ENCODE results near the gene MOSMO. TPM values are rescaled to one million over a fixed set of nuclear protein-coding genes. Genes with fewer than 3 reads are reported as not detected.

MOSMO gene
- total and polyA plus RNA-seq, 2 of the 13 experiments (the other 11 are each of a cell fraction or from before 2014, with no cell fraction given), result 26.7 to 32.6 TPM

DNA sequence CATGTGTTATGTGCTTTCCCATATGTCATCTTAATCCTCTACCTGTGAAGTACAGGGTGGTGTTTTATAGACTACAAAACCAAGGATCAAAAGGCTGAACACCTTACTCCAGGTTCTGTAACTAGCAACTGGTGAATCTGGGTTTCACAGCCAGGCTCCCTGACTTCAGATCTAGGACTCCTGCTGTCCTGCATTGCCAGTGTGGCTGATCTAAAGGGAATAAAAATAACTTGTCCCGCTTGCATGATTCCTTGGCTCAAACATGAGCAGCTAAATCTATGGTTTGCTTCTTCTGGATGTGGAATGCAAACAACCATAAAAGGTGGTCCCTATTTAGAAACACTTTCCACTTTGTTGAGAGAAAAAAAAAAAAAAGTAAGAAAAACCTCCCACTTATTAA is 80.7 kb downstream of the MOSMO start (continued):
- TF ChIP-seq, protein P1, sequence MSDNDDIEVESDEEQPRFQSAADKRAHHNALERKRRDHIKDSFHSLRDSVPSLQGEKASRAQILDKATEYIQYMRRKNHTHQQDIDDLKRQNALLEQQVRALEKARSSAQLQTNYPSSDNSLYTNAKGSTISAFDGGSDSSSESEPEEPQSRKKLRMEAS (IDR thresholded peaks at IDR 0.05), result no peak
- TF ChIP-seq SMAD9 (CRISPR knock-in tag; IDR thresholded peaks at IDR 0.05), result no peak

DNA sequence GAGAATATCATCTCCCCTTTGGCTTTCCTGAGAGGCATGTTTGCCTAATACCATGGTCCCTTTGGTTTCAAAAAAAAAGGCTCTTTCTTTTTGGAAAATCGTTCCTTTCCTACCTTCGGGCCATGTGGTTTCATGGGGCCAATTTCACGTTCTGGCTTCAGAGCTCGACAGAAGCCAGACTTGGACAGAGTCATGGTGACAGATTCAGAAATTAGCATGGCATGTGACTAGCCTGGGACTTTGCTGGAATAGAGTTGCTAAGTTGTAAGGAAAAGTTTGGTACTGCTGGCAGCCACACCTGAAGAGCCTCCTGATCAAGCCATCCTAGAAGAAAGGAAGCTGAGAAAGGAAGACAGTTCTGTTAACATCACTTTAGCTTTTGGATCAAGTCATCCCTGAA is 82.0 kb downstream of the MOSMO start:
- H3K4me2 ChIP-seq (ENCODE audit: low read depth, low read length), result no peak overlapping the region
- CTCF ChIA-PET (ENCODE audit: low intra/inter-chr PET ratio, low total read pairs), result no interaction called here
- no peak overlapping the region for H2AFZ ChIP-seq (ENCODE audit: low read length)
- intact Hi-C loops (cut with micrococcal nuclease; ENCODE audit: unreplicated experiment), result no loop called here
- FAIRE-seq (no peak), ATAC-seq (no peak), DNase-seq (ENCODE audit: low spot score) (no peak)
- POLR2A ChIA-PET, result no interaction called here
- BruUV-seq (replicated peaks), result no TSS peak
- 79% methylated on average over 4 of the region's 4 CpGs for WGBS (ENCODE audit: low lambda C conversion rate)
- H3K4me1 ChIP-seq (ENCODE audit: insufficient read depth, low read length), result peaks cover 10% of the 10 kb centered on the region
- in situ Hi-C loops (cut with HindIII; ENCODE audit: extremely low pct_ligation_motif_present, low pct_unique_long_range_greater_than_20kb), result loop anchor here (25.0 kb wide), 1 partner anchor 278 kb away; no protein-coding TSS in a partner anchor
- H3K79me2 ChIP-seq (ENCODE audit: insufficient read depth, low read length), result no peaks in the 10 kb centered on the region
- no peak overlapping the region for H3K4me3 ChIP-seq (replicated peaks in 1 of 3; ENCODE audit: insufficient read depth in 1 of 3, low read depth in 2 of 3, low read length in 3 of 3)
- H3K9ac ChIP-seq (ENCODE audit: insufficient read depth, low read depth, low read length), result no peak overlapping the region
- H3K36me3 ChIP-seq (replicated peaks in 1 of 2; ENCODE audit: control insufficient read depth in 1 of 2, insufficient read depth in 2 of 2, low read length in 2 of 2), result peaks cover 0 to 8% of the 10 kb centered on the region in 2 experiments; a peak in 2 of 5 replicates
- no peaks in the 10 kb centered on the region for H3K9me3 ChIP-seq (ENCODE audit: low read length)
- peaks cover 0 to 10% of the 10 kb centered on the region in 2 experiments; a peak in 1 of 5 replicates for H3K27me3 ChIP-seq (ENCODE audit: control insufficient read depth in 1 of 2, insufficient read depth in 2 of 2, low read length in 2 of 2)
- no peak overlapping the region for H3K27ac ChIP-seq (ENCODE audit: extremely low read length, insufficient read depth, low read length)
- no peaks in the 10 kb centered on the region for H4K20me1 ChIP-seq (ENCODE audit: insufficient read depth, low read length)
- TF ChIP-seq TBX3 (IDR thresholded peaks at IDR 0.05; ENCODE audit: borderline replicate concordance), result no peak
- TF ChIP-seq, protein P2, sequence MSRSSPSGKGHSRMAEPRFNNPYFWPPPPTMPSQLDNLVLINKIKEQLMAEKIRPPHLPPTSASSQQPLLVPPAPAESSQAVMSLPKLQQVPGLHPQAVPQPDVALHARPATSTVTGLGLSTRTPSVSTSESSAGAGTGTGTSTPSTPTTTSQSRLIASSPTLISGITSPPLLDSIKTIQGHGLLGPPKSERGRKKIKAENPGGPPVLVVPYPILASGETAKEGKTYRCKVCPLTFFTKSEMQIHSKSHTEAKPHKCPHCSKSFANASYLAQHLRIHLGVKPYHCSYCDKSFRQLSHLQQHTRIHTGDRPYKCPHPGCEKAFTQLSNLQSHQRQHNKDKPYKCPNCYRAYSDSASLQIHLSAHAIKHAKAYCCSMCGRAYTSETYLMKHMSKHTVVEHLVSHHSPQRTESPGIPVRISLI (CRISPR knock-in tag; IDR thresholded peaks at IDR 0.05; ENCODE audit: borderline replicate concordance), result no peak
- no peak for TF ChIP-seq ZNF460 (CRISPR knock-in tag; IDR thresholded peaks at IDR 0.05; ENCODE audit: borderline replicate concordance)
- TF ChIP-seq PHF21A (CRISPR knock-in tag; IDR thresholded peaks at IDR 0.05), result no peak
- TF ChIP-seq ZNF564 (CRISPR knock-in tag; IDR thresholded peaks at IDR 0.05), result no peak
- no peak for TF ChIP-seq TRIM24 (CRISPR knock-in tag; IDR thresholded peaks at IDR 0.05)
- TF ChIP-seq ZSCAN31 (CRISPR knock-in tag; IDR thresholded peaks at IDR 0.05; ENCODE audit: low read depth), result no peak
- TF ChIP-seq ZBTB25 (CRISPR knock-in tag; IDR thresholded peaks at IDR 0.05), result no peak
- no peak for TF ChIP-seq REXO4 (CRISPR knock-in tag; IDR thresholded peaks at IDR 0.05; ENCODE audit: borderline replicate concordance)
- TF ChIP-seq, protein P3, sequence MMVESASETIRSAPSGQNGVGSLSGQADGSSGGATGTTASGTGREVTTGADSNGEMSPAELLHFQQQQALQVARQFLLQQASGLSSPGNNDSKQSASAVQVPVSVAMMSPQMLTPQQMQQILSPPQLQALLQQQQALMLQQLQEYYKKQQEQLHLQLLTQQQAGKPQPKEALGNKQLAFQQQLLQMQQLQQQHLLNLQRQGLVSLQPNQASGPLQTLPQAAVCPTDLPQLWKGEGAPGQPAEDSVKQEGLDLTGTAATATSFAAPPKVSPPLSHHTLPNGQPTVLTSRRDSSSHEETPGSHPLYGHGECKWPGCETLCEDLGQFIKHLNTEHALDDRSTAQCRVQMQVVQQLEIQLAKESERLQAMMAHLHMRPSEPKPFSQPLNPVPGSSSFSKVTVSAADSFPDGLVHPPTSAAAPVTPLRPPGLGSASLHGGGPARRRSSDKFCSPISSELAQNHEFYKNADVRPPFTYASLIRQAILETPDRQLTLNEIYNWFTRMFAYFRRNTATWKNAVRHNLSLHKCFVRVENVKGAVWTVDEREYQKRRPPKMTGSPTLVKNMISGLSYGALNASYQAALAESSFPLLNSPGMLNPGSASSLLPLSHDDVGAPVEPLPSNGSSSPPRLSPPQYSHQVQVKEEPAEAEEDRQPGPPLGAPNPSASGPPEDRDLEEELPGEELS (CRISPR knock-in tag; IDR thresholded peaks at IDR 0.05), result no peak
- TF ChIP-seq ZBTB20 (CRISPR knock-in tag; IDR thresholded peaks at IDR 0.05; ENCODE audit: borderline replicate concordance, low read depth), result no peak
- TF ChIP-seq ARID2 (CRISPR knock-in tag; IDR thresholded peaks at IDR 0.05; ENCODE audit: borderline replicate concordance), result no peak
- TF ChIP-seq, protein P4, sequence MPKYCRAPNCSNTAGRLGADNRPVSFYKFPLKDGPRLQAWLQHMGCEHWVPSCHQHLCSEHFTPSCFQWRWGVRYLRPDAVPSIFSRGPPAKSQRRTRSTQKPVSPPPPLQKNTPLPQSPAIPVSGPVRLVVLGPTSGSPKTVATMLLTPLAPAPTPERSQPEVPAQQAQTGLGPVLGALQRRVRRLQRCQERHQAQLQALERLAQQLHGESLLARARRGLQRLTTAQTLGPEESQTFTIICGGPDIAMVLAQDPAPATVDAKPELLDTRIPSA (CRISPR knock-in tag; IDR thresholded peaks at IDR 0.05; ENCODE audit: borderline replicate concordance), result no peak
- TF ChIP-seq PRMT3 (CRISPR knock-in tag; IDR thresholded peaks at IDR 0.05; ENCODE audit: borderline replicate concordance, low read depth), result no peak
- TF ChIP-seq ZNF136 (CRISPR knock-in tag; IDR thresholded peaks at IDR 0.05; ENCODE audit: low read depth), result no peak
- TF ChIP-seq ZNF616 (CRISPR knock-in tag; IDR thresholded peaks at IDR 0.05; ENCODE audit: low read depth), result no peak
- TF ChIP-seq ZNF891 (CRISPR knock-in tag; IDR thresholded peaks at IDR 0.05), result no peak

All from HepG2 (cell line).